Vagina (tissue), 2 donors: ENCODE results near the gene AKAP3.

Source experiments
- CTCF ChIP-seq, 3 experiments: fragments of 450-650 bp in 2 of 3; fragments of 200-600 bp in 1 of 3; sonication (generic) in 1 of 3; IDR thresholded peaks; one replicate each; pipeline ENCODE4 v1.5.1; 2017 to 2019; ENCODE audit warnings: antibody characterized with exemption in 3 of 3, mild to moderate bottlenecking in 2 of 3, moderate library complexity in 2 of 3
- POLR2AphosphoS5 ChIP-seq, 2 donors: sonication (generic); formaldehyde crosslinking; IDR thresholded peaks; one replicate each; pipeline ENCODE4 v1.9.0; 2017; ENCODE audit warnings: antibody characterized with exemption in 2 of 2, mild to moderate bottlenecking in 2 of 2, low read depth in 1 of 2; ENCODE audit not compliant: insufficient read depth in 1 of 2

- TF ChIP-seq CTCF (IDR thresholded peaks at IDR 0.05) (no peak), POLR2AphosphoS5 (IDR thresholded peaks at IDR 0.05; ENCODE audit: insufficient read depth in 1 of 2, low read depth in 1 of 2) (no peak)
These were observed 27.3 kb downstream of the AKAP3 start for GRCh38 chr12:4621511-4621910.
